Upper lobe of left lung (tissue), 4 donors: ENCODE data around the gene RAB25.

Experiments
- CTCF ChIP-seq, 6 experiments: fragments of 450-650 bp in 4 of 6; fragments of 200-600 bp in 2 of 6; sonication (generic) in 2 of 6; IDR thresholded peaks; one replicate each; pipeline ENCODE4 v1.5.1; 2016 to 2019; ENCODE audit warnings: antibody characterized with exemption in 6 of 6
- EP300 ChIP-seq, 4 donors: sonication (generic); formaldehyde crosslinking; IDR thresholded peaks; one replicate each; pipeline ENCODE4 v1.5.1; 2017; ENCODE audit warnings: antibody characterized with exemption in 4 of 4, control low read depth in 2 of 4
- POLR2A ChIP-seq, 4 donors: fragments of 450-650 bp; IDR thresholded peaks; one replicate each; pipeline ENCODE4 v1.5.1; 2016 to 2017; ENCODE audit warnings: antibody characterized with exemption in 4 of 4, mild to moderate bottlenecking in 2 of 4
- POLR2AphosphoS5 ChIP-seq, 2 donors: sonication (generic); formaldehyde crosslinking; IDR thresholded peaks; one replicate each; pipeline ENCODE4 v1.5.1; 2017; ENCODE audit warnings: antibody characterized with exemption in 2 of 2

- TF ChIP-seq CTCF (IDR thresholded peaks at IDR 0.05) (no peak), POLR2AphosphoS5 (IDR thresholded peaks at IDR 0.05) (no peak), POLR2A (IDR thresholded peaks at IDR 0.05) (no peak), EP300 (IDR thresholded peaks at IDR 0.05) (no peak)
These were observed 15.9 kb upstream of the RAB25 start for GRCh38 chr1:156045076-156045475.
